ENCODE measurements around the gene RABGAP1.

DNA sequence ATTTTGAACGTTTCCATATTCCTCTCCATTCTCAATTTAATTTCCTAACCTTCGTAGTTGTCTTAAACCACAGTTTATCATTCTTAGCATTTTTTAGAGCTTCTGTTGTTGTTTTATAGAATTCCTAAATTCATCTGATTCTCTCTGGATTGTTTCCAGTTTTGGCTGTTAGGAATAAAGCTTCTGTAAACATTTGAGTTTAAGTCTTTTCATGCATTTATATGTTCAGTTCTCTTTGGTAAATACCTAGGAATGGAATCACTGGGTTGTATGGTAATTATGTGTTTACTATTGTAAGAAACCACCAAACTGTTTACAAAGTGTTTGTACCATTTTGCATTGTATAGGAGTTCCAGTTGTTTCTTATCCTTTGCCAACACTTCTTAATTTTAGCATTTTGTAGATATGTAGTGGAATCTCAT lies 122.4 kb downstream of the RABGAP1 start:
- no peak for TF ChIP-seq POLR2A (IDR thresholded peaks at IDR 0.05)
- TF ChIP-seq, protein P1, sequence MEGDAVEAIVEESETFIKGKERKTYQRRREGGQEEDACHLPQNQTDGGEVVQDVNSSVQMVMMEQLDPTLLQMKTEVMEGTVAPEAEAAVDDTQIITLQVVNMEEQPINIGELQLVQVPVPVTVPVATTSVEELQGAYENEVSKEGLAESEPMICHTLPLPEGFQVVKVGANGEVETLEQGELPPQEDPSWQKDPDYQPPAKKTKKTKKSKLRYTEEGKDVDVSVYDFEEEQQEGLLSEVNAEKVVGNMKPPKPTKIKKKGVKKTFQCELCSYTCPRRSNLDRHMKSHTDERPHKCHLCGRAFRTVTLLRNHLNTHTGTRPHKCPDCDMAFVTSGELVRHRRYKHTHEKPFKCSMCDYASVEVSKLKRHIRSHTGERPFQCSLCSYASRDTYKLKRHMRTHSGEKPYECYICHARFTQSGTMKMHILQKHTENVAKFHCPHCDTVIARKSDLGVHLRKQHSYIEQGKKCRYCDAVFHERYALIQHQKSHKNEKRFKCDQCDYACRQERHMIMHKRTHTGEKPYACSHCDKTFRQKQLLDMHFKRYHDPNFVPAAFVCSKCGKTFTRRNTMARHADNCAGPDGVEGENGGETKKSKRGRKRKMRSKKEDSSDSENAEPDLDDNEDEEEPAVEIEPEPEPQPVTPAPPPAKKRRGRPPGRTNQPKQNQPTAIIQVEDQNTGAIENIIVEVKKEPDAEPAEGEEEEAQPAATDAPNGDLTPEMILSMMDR (IDR thresholded peaks at IDR 0.05): no peak
- TF ChIP-seq POLR2AphosphoS5 (IDR thresholded peaks at IDR 0.05; ENCODE audit: insufficient read depth in 1 of 2, low read depth in 1 of 2): no peak

All from vagina (tissue), 2 donors.